ENCODE measurements around the gene DDN.
A peak's percentile ranks its signal among the peaks of the same experiment; 100 is the strongest.

Gene DDN

GRCh38 chr12:49012739-49013138 lies 13.6 kb upstream of the DDN start:
- POLR2A ChIA-PET: no interaction called here
- CTCF ChIA-PET: interaction anchor here (0.6 to 14.3 kb wide), 4 partner anchors 10 to 75 kb away, joined by 3 to 253 read pairs (median 4); partner anchors contain the start of gene DDN
- DNase-seq (ENCODE audit: extremely low spot score): no peak
- no peak for TF ChIP-seq CTCF (IDR thresholded peaks at IDR 0.05; ENCODE audit: control extremely low read depth, extremely low read depth, low read depth, missing control alignments)

GRCh38 chr12:49010092-49010668 lies 11.0 kb upstream of the DDN start:
- no peak for TF ChIP-seq CTCF (IDR thresholded peaks at IDR 0.05; ENCODE audit: control extremely low read depth, extremely low read depth, low read depth, missing control alignments)
- no peak for DNase-seq (ENCODE audit: extremely low spot score)
- ChIA-PET CTCF (interaction anchor here (2.8 to 14.3 kb wide), 2 partner anchors 8 to 11 kb away, joined by 6 to 253 read pairs; partner anchors contain the start of genes DDN and PRKAG1), POLR2A (no interaction called here)

GRCh38 chr12:49008943-49009342 lies 9.8 kb upstream of the DDN start:
- DNase-seq (ENCODE audit: extremely low spot score): no peak
- CTCF ChIA-PET: interaction anchor here (1.5 to 14.3 kb wide), 4 partner anchors 9 to 31 kb away, joined by 5 to 253 read pairs (median 12); partner anchors contain the start of genes DDN, PRKAG1 and WNT1
- TF ChIP-seq CTCF (IDR thresholded peaks at IDR 0.05; ENCODE audit: control extremely low read depth, extremely low read depth, low read depth, missing control alignments): no peak
- POLR2A ChIA-PET: no interaction called here

- ChIA-PET CTCF (interaction anchor here (1.0 to 17.5 kb wide), 11 partner anchors 10 to 147 kb away, joined by 3 to 417 read pairs (median 6); partner anchors contain the start of genes PRKAG1, WNT1 and WNT10B), POLR2A (interaction anchor here (0.6 to 1.3 kb wide), 3 partner anchors 18 to 73 kb away, joined by 3 to 7 read pairs (median 4); partner anchors contain the start of gene PRKAG1)
- DNase-seq (ENCODE audit: extremely low spot score): no peak
- no peak for TF ChIP-seq CTCF (IDR thresholded peaks at IDR 0.05; ENCODE audit: control extremely low read depth, extremely low read depth, low read depth, missing control alignments)
These were observed 1.2 kb upstream of the DDN start for GRCh38 chr12:49000346-49000745.

- TF ChIP-seq CTCF (IDR thresholded peaks at IDR 0.05; ENCODE audit: control extremely low read depth, extremely low read depth, low read depth, missing control alignments): no peak
- CTCF ChIA-PET: interaction anchor here (1.1 to 17.5 kb wide), 16 partner anchors 13 to 183 kb away, joined by 3 to 417 read pairs (median 7); partner anchors contain the start of genes ARF3, DDX23, FKBP11 and PRKAG1
- POLR2A ChIA-PET: interaction anchor here (0.6 to 2.1 kb wide), 7 partner anchors 18 to 133 kb away, joined by 3 to 9 read pairs (median 4); partner anchors contain the start of genes RND1 and TUBA1B
- peak; percentile 49 for DNase-seq (ENCODE audit: extremely low spot score)
These were observed 450 bp downstream of the DDN start for GRCh38 chr12:48998497-48999353.
